ENCODE data around the gene TBCA. TPM values are rescaled to one million over a fixed set of nuclear protein-coding genes. Genes with fewer than 3 reads are reported as not detected.

Gene TBCA
- total and polyA plus RNA-seq, 4 donors = 122 to 248 (median 154) TPM

- no peak overlapping the region for H3K27ac ChIP-seq (ENCODE audit: low read depth in 1 of 2, low read length in 1 of 2)
- no peak for DNase-seq
- 91 to 94% methylated on average over 6 of the region's 6 CpGs for WGBS, 2 donors
- H3K9me3 ChIP-seq (ENCODE audit: control insufficient read depth in 4 of 4, insufficient read depth in 3 of 4, low read length in 3 of 4) = no peaks in the 10 kb centered on the region
- ATAC-seq (ENCODE audit: insufficient read depth, low FRiP score) = no peak
- peaks cover 0 to 2% (median 1%) of the 10 kb centered on the region in 4 donors for H3K36me3 ChIP-seq (ENCODE audit: control insufficient read depth in 4 of 4, insufficient read depth in 4 of 4, low read length in 4 of 4)
- H3K27me3 ChIP-seq (ENCODE audit: control insufficient read depth in 3 of 3, insufficient read depth in 3 of 3, low read length in 2 of 3) = no peaks in the 10 kb centered on the region
- no peak overlapping the region for H3K9ac ChIP-seq (ENCODE audit: insufficient read depth in 1 of 2, low read length in 2 of 2)
- TF ChIP-seq CTCF (IDR thresholded peaks at IDR 0.05; ENCODE audit: control extremely low read depth, extremely low read depth) = no peak
- H3K4me3 ChIP-seq = no peak overlapping the region
- no peaks in the 10 kb centered on the region for H3K4me1 ChIP-seq (ENCODE audit: control insufficient read depth in 5 of 5, insufficient read depth in 5 of 5, low read length in 5 of 5)
Observed at GRCh38 chr5:77683171-77683732, 92.9 kb downstream of the TBCA start.

- Histone ChIP-seq H3K9me3 (ENCODE audit: control insufficient read depth in 4 of 4, insufficient read depth in 3 of 4, low read length in 3 of 4) (peaks cover 0 to 7% (median 0%) of the 10 kb centered on the region in 4 donors), H3K4me3 (no peak overlapping the region), H3K27ac (ENCODE audit: low read depth in 1 of 2, low read length in 1 of 2) (no peak overlapping the region), H3K9ac (ENCODE audit: insufficient read depth in 1 of 2, low read length in 2 of 2) (no peak overlapping the region), H3K36me3 (ENCODE audit: control insufficient read depth in 4 of 4, insufficient read depth in 4 of 4, low read length in 4 of 4) (no peaks in the 10 kb centered on the region), H3K4me1 (ENCODE audit: control insufficient read depth in 5 of 5, insufficient read depth in 5 of 5, low read length in 5 of 5) (no peaks in the 10 kb centered on the region), H3K27me3 (ENCODE audit: control insufficient read depth in 3 of 3, insufficient read depth in 3 of 3, low read length in 2 of 3) (no peaks in the 10 kb centered on the region)
- no peak for TF ChIP-seq CTCF (IDR thresholded peaks at IDR 0.05; ENCODE audit: control extremely low read depth, extremely low read depth)
- 61 to 64% methylated on average over 3 of the region's 3 CpGs for WGBS, 2 donors
- ATAC-seq (ENCODE audit: insufficient read depth, low FRiP score) (no peak), DNase-seq (no peak)
Observed at GRCh38 chr5:77670526-77670925, 105.6 kb downstream of the TBCA start.

- ATAC-seq (ENCODE audit: insufficient read depth, low FRiP score) (no peak), DNase-seq (no peak)
- Histone ChIP-seq H3K9me3 (ENCODE audit: control insufficient read depth in 4 of 4, insufficient read depth in 3 of 4, low read length in 3 of 4) (peaks cover 0 to 7% (median 0%) of the 10 kb centered on the region in 4 donors), H3K27ac (ENCODE audit: low read depth in 1 of 2, low read length in 1 of 2) (no peak overlapping the region), H3K4me1 (ENCODE audit: control insufficient read depth in 5 of 5, insufficient read depth in 5 of 5, low read length in 5 of 5) (no peaks in the 10 kb centered on the region), H3K27me3 (ENCODE audit: control insufficient read depth in 3 of 3, insufficient read depth in 3 of 3, low read length in 2 of 3) (no peaks in the 10 kb centered on the region), H3K9ac (ENCODE audit: insufficient read depth in 1 of 2, low read length in 2 of 2) (no peak overlapping the region), H3K36me3 (ENCODE audit: control insufficient read depth in 4 of 4, insufficient read depth in 4 of 4, low read length in 4 of 4) (no peaks in the 10 kb centered on the region), H3K4me3 (no peak overlapping the region)
- no peak for TF ChIP-seq CTCF (IDR thresholded peaks at IDR 0.05; ENCODE audit: control extremely low read depth, extremely low read depth)
- 72 to 81% methylated on average over 1 of the region's 1 CpG for WGBS, 2 donors
Observed at GRCh38 chr5:77669677-77670076, 106.5 kb downstream of the TBCA start.

All from lung (tissue), 12 donors.